T-cell (primary cell): ENCODE measurements around the gene PRDM12. TPM values are rescaled to one million over a fixed set of nuclear protein-coding genes. Genes with fewer than 3 reads are reported as not detected.

ENCODE experiments used
- ATAC-seq, 4 experiments: fragments of 200-7000 bp in 3 of 4; fragments of 150-1000 bp in 1 of 4; cut with Tn5 transposase; replicated peaks in 1 of 4; 1 replicate in 3 of 4; 2 replicates in 1 of 4; pipeline ENCODE4 v1.10.0; 2021; ENCODE audit warnings: moderate library complexity in 3 of 4, mild to moderate bottlenecking in 2 of 4, moderate number of reproducible peaks in 1 of 4
- CTCF ChIA-PET, 2 donors: fragments of 300-600 bp; sonication (Branson Sonifier 250); formaldehyde crosslinking; loops; one replicate each; lab custom pipeline; 2022; ENCODE audit warnings: antibody characterized with exemption in 2 of 2; lab: Charles Lee
- POLR2A ChIA-PET, 2 donors: fragments of 300-600 bp; sonication (Branson Sonifier 250); formaldehyde crosslinking; loops; one replicate each; lab custom pipeline; 2022; ENCODE audit warnings: antibody characterized with exemption in 2 of 2; lab: Charles Lee
- DNase-seq, 35 experiments: peaks; one replicate each; pipeline versions ENCODE4 v3.0.0 to v3.0.0-alpha.2; 2013 to 2023
- H3K27ac ChIP-seq: one replicate; pipeline ENCODE4 v1.5.1; 2013; ENCODE audit warnings: low read length
- H3K27me3 ChIP-seq, 2 experiments: replicated peaks in 1 of 2; 1 replicate in 1 of 2; 2 replicates in 1 of 2; pipeline versions ENCODE4 v1.6.1 to v1.7.0; 2013; ENCODE audit warnings: low read length in 1 of 2, mixed read lengths in 1 of 2; ENCODE audit not compliant: control insufficient read depth in 2 of 2, insufficient read depth in 2 of 2; ENCODE audit errors: extremely low read depth in 1 of 2
- H3K36me3 ChIP-seq, 2 donors: 1 replicate in 1 of 2; 2 replicates in 1 of 2; pipeline versions ENCODE4 v1.6.1 to v1.7.0; 2013; ENCODE audit warnings: low read length in 1 of 2; ENCODE audit not compliant: control insufficient read depth in 2 of 2, insufficient read depth in 1 of 2; ENCODE audit errors: extremely low read depth in 1 of 2
- H3K4me1 ChIP-seq, 2 experiments: 1 replicate in 1 of 2; 2 replicates in 1 of 2; pipeline versions ENCODE4 v1.6.1 to v1.7.0; 2013; ENCODE audit warnings: low read length in 2 of 2, mixed read lengths in 1 of 2; ENCODE audit not compliant: insufficient read depth in 2 of 2, control insufficient read depth in 1 of 2; ENCODE audit errors: extremely low read depth in 1 of 2
- H3K4me3 ChIP-seq, 2 donors: 1 replicate in 1 of 2; 2 replicates in 1 of 2; pipeline versions ENCODE4 v1.5.1 to v1.7.0; 2013; ENCODE audit warnings: mild to moderate bottlenecking in 2 of 2, low read length in 1 of 2, moderate library complexity in 1 of 2; ENCODE audit not compliant: control insufficient read depth in 1 of 2; ENCODE audit errors: extremely low read depth in 1 of 2
- H3K9me3 ChIP-seq: 2 replicates; pipeline ENCODE4 v1.7.0; 2013
- H3K27ac Mint-ChIP-seq, 2 donors: one replicate each; pipeline ENCODE4 v1.8.0; 2020 to 2021; ENCODE audit warnings: mild to moderate bottlenecking in 2 of 2, mixed read lengths in 2 of 2
- H3K27me3 Mint-ChIP-seq, 2 donors: one replicate each; pipeline ENCODE4 v1.8.0; 2021 to 2022; ENCODE audit warnings: mixed read lengths in 2 of 2
- H3K36me3 Mint-ChIP-seq: one replicate; pipeline ENCODE4 v1.8.0; 2021; ENCODE audit warnings: mixed read lengths
- H3K4me1 Mint-ChIP-seq, 3 donors: one replicate each; pipeline ENCODE4 v1.8.0; 2020 to 2022; ENCODE audit warnings: mixed read lengths in 3 of 3, mild to moderate bottlenecking in 1 of 3
- H3K4me3 Mint-ChIP-seq, 3 donors: one replicate each; pipeline ENCODE4 v1.8.0; 2020 to 2022; ENCODE audit warnings: mild to moderate bottlenecking in 3 of 3, mixed read lengths in 3 of 3, moderate library complexity in 3 of 3
- H3K9me3 Mint-ChIP-seq, 3 donors: one replicate each; pipeline ENCODE4 v1.8.0; 2020 to 2022; ENCODE audit warnings: mixed read lengths in 3 of 3
- WGBS: methylation state at CpG from one replicate; pipeline ENCODE4 v1.1.5; 2013; ENCODE audit warnings: missing lambda C conversion rate; ENCODE audit not compliant: insufficient coverage; 5-methylcytosine and 5-hydroxymethylcytosine counted together
- total RNA-seq, 35 experiments: library from RNA in 6 of 35; stranded (reverse) in 6 of 35; fragments of 120-200 nt in 1 of 35; gene quantifications; one replicate each; pipeline versions ENCODE4 v1.2.1 to v1.2.4 and lab custom pipeline; 2013 to 2026

The PRDM12 gene
- total RNA-seq, 5 donors from 2014 or later (not counting 1 experiment from before 2014, with no cell fraction given): 0.13 to 0.19 (median 0.16) TPM; not detected in 2

DNA sequence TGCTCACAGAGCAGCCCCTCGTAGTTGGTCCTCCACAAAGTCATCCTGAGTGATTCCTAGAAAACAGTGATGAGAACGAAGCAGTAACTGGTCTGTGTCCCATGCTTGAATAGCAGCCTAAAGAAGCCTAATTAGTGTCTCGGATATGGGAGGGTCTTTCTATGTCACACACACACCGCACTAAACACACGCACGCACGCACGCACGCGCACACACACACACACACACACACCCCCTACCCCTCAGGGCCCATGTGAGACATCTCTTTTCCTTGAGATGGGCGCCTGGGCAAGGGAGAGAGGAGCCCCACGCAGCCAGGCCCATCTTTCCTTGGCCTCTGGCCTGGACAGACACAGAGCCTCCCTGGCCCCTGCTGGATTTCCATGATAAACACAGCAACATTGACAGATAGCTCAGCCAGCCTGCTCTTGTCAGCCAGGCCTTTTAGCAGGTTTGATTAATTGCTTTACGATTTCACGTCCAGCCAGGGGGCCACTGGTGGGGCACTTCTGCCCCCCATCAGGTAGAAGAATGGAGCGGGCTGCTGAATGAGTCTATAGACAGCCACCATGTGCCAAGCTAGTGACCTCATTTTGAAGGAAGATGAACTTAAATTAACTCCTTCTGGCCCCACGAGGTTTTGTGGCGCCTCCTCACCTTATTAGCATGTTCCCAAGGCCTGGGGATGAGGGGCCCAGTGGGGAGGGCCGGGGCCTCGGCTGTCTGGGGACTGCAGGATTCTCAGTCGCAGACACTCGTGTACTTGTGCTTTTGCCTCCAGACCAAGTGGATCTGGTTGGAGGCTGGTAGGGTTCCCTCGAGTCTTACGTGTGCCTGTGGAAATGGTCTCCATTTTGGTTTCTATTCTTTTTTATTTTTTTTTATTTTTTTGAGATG lies 36.2 kb upstream of the PRDM12 start:
- DNase-seq (no peak), ATAC-seq (no peak)
- WGBS: 74% methylated on average over 13 of the region's 23 CpGs
- Mint-ChIP-seq H3K4me1 (no peaks in the 10 kb centered on the region), H3K4me3 (no peak overlapping the region), H3K27ac (no peak overlapping the region), H3K9me3 (no peaks in the 10 kb centered on the region), H3K27me3 (no peaks in the 10 kb centered on the region), H3K36me3 (peaks cover 57% of the 10 kb centered on the region)
- Histone ChIP-seq H3K9me3 (no peaks in the 10 kb centered on the region), H3K4me1 (no peaks in the 10 kb centered on the region), H3K27ac (no peak overlapping the region), H3K36me3 (peaks cover 19 to 89% of the 10 kb centered on the region in 2 donors), H3K27me3 (no peaks in the 10 kb centered on the region), H3K4me3 (no peak overlapping the region)
- ChIA-PET CTCF (interaction anchor here in 1 of 2 donors (0.6 kb wide), 1 partner anchor 168 kb away, joined by 3 read pairs; no protein-coding TSS in a partner anchor), POLR2A (no interaction called here)

DNA sequence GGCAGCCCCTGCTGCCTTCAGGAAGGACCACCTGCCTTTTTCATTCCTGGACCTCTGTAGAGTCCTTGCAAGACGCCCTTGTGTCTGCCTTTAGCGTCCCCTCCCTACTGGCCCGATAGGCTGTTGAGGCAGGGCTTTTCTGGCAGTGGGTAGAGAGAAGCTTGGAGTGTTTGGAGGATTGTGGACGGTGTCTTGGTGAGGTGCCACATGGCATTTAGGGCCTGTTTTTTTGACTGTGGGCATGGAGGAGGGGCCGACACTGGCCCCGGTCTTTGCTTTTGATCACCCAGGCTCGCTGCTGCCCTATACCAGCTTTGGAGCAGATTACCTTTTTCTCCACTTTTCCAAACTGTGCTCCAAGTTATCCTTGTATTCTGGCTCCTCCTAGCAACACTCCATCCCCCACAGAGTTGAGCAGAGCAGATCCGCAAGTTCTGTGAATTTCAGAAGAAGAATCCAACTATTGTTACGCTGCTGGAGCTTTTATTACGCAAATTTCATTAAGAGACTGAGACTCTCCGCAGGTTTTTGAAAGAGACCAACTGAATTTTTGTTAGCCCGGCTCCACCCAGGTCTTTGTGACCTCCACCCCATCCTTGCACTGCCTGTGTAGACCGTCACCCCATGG lies 34.8 kb upstream of the PRDM12 start:
- ATAC-seq (no peak), DNase-seq (no peak)
- Histone ChIP-seq H3K36me3 (peaks cover 26 to 89% of the 10 kb centered on the region in 2 donors), H3K9me3 (no peaks in the 10 kb centered on the region), H3K27ac (no peak overlapping the region), H3K4me3 (no peak overlapping the region), H3K27me3 (no peaks in the 10 kb centered on the region), H3K4me1 (no peaks in the 10 kb centered on the region)
- Mint-ChIP-seq H3K4me3 (no peak overlapping the region), H3K4me1 (no peaks in the 10 kb centered on the region), H3K27ac (no peak overlapping the region), H3K36me3 (peaks cover 49% of the 10 kb centered on the region), H3K27me3 (no peaks in the 10 kb centered on the region), H3K9me3 (no peaks in the 10 kb centered on the region)
- POLR2A ChIA-PET: no interaction called here
- WGBS: 92% methylated on average over 8 of the region's 13 CpGs
- CTCF ChIA-PET: no interaction called here

DNA sequence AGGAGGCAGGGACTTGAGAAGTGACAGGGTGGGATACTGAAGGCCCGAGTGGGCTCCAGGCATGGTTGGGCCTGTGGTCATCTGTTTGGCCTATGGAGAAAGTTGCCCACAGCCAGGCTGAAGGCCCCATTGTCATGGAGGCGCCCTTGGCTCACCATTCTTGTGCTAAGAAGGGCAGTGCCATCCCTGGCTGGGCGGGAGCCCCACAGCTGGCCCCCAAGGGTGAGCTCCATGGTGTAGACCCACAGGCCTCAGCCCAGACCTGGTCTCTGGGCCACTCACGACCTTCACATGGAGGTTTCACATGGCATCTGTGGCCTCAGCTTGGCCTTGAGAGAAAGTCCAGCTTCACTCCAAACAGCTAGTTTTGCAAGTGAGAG lies 34.3 kb upstream of the PRDM12 start:
- H3K36me3 ChIP-seq: peaks cover 29 to 91% of the 10 kb centered on the region in 2 donors
- no peak for ATAC-seq
- DNase-seq: no peak
- Mint-ChIP-seq H3K27me3 (no peaks in the 10 kb centered on the region), H3K27ac (no peak overlapping the region), H3K4me3 (no peak overlapping the region), H3K4me1 (no peaks in the 10 kb centered on the region), H3K36me3 (peaks cover 51% of the 10 kb centered on the region), H3K9me3 (no peaks in the 10 kb centered on the region)
- CTCF ChIA-PET: no interaction called here
- H3K9me3 ChIP-seq: no peaks in the 10 kb centered on the region
- no peaks in the 10 kb centered on the region for H3K27me3 ChIP-seq
- no peak overlapping the region for H3K27ac ChIP-seq
- no peaks in the 10 kb centered on the region for H3K4me1 ChIP-seq
- 100% methylated on average over 3 of the region's 4 CpGs for WGBS
- POLR2A ChIA-PET: no interaction called here
- H3K4me3 ChIP-seq: no peak overlapping the region

DNA sequence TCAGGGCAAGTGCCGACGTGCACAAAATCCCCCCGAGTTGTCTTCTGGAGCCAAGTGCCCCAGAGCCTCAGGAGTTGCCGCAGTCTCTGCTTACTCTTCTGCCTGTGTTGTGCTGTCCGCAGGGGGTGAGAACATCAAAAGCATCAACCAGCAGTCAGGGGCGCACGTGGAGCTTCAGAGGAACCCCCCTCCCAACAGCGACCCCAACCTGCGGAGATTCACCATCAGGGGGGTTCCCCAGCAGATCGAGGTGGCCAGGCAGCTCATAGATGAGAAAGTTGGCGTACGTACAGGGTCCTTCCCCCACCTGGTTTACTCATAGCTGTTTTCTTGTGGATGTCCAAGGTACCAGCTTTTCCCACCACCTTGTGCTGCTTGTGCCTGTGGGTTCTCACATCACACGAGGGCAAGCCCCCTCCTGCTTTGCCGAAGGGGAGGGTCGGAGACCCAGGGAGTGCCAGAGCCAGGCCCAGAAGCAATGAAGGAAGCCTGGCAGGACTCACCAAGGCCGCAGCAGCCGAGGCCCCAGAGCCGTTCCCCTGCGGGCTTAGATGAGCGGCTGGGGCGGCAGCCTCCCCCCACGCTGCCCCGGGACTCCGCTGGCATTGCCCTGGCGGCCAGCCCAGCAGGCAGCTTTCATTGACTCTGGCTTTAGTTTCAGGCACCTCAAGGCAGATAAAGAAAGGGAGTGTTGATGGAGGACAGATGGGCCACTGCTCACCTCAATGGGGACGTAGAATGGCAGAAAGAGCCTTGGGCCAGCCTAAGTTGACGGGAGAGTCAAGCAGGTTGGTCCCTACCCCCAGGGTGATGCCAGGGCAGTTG lies 33.7 kb upstream of the PRDM12 start:
- ChIA-PET CTCF (no interaction called here), POLR2A (no interaction called here)
- no peaks in the 10 kb centered on the region for H3K4me1 ChIP-seq
- H3K27ac ChIP-seq: no peak overlapping the region
- peaks cover 26 to 91% of the 10 kb centered on the region in 2 donors for H3K36me3 ChIP-seq
- ATAC-seq (no peak), DNase-seq (no peak)
- Mint-ChIP-seq H3K27ac (no peak overlapping the region), H3K4me1 (no peaks in the 10 kb centered on the region), H3K4me3 (no peak overlapping the region), H3K36me3 (peaks cover 46% of the 10 kb centered on the region), H3K9me3 (no peaks in the 10 kb centered on the region), H3K27me3 (no peaks in the 10 kb centered on the region)
- no peak overlapping the region for H3K4me3 ChIP-seq
- H3K9me3 ChIP-seq: no peaks in the 10 kb centered on the region
- no peaks in the 10 kb centered on the region for H3K27me3 ChIP-seq
- WGBS: over 99% methylated on average over 19 of the region's 27 CpGs

DNA sequence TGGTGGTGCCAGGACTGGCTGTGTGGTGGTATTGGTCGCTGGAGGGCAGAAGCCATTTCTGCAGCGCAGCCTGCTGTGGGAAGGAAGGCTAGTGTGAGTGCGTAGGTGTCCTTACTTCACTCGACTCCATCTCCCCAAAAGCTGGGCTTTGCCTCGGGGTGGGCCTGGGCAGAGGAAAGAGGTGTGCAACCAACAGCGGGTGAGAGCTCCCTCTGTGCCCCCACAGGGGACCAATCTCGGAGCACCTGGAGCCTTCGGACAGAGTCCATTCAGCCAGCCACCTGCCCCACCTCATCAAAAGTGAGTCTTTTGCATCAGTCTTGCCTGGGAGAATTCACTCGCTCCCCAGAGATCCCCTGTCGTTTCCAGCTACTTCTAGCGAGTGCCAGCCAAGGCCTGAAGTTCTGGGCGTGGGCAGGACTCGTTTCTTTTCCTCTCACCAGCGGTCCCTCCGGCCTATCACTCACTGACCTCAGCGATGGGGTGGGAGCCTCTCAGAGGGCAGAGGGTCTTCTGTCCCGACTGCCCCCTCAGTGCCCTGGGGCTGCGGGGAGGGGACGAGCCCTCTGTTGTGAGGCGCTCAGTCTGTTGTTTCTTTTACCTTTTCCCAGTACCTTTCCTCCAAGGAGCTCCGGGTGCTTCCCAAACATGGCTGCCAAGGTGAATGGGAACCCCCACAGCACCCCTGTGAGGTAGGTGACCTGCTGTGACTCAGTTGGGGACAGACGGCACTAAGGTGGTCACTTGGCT lies 32.9 kb upstream of the PRDM12 start:
- ATAC-seq (no peak), DNase-seq (no peak)
- Mint-ChIP-seq H3K27ac (no peak overlapping the region), H3K27me3 (no peaks in the 10 kb centered on the region), H3K4me1 (no peaks in the 10 kb centered on the region), H3K36me3 (peaks cover 38% of the 10 kb centered on the region), H3K9me3 (no peaks in the 10 kb centered on the region), H3K4me3 (no peak overlapping the region)
- Histone ChIP-seq H3K27ac (no peak overlapping the region), H3K36me3 (peaks cover 30 to 91% of the 10 kb centered on the region in 2 donors), H3K4me3 (no peak overlapping the region), H3K27me3 (no peaks in the 10 kb centered on the region), H3K9me3 (no peaks in the 10 kb centered on the region), H3K4me1 (no peaks in the 10 kb centered on the region)
- POLR2A ChIA-PET: no interaction called here
- CTCF ChIA-PET: no interaction called here
- WGBS: 97% methylated on average over 13 of the region's 22 CpGs
